HepG2 (cell line): Measurements from ENCODE around the gene IPCEF1. TPM values are rescaled to one million over a fixed set of nuclear protein-coding genes. Genes with fewer than 3 reads are reported as not detected.
A peak's percentile ranks its signal among the peaks of the same experiment; 100 is the strongest.

Experiments
- EHMT2 ChIP-seq: fragments of 200-600 bp; sonication (generic); IDR thresholded peaks from 2 replicates; pipeline ENCODE4 v1.7.0; 2017; ENCODE audit warnings: antibody characterized with exemption, low read depth, low read length, borderline replicate concordance
- ELF1 ChIP-seq: sonication (generic); formaldehyde crosslinking; IDR thresholded peaks from 2 replicates; pipeline ENCODE4 v1.4.0; 2020; ENCODE audit warnings: missing genetic modification reagents
- ETV5 ChIP-seq: IDR thresholded peaks from 2 replicates; pipeline ENCODE4 v1.6.1; 2018; ENCODE audit warnings: missing biosample characterization, missing genetic modification reagents, inconsistent platforms, borderline replicate concordance
- HMG20A ChIP-seq: IDR thresholded peaks from 2 replicates; pipeline ENCODE4 v1.6.1; 2016; ENCODE audit warnings: borderline replicate concordance
- IRX3 ChIP-seq: sonication (generic); formaldehyde crosslinking; IDR thresholded peaks from 2 replicates; pipeline ENCODE4 v1.8.1; 2023; ENCODE audit warnings: mild to moderate bottlenecking, low read depth, missing genetic modification reagents, borderline replicate concordance
- KLF16 ChIP-seq, 2 experiments: sonication (generic) in 1 of 2; formaldehyde crosslinking in 1 of 2; IDR thresholded peaks; 2 replicates each; pipeline versions ENCODE4 v1.6.1 to v1.8.0; 2016 to 2023; ENCODE audit warnings: missing genetic modification reagents in 2 of 2, missing compliant biosample characterization in 1 of 2
- NFYB ChIP-seq: sonication (generic); formaldehyde crosslinking; IDR thresholded peaks from 2 replicates; pipeline ENCODE4 v1.4.0; 2020; ENCODE audit warnings: missing genetic modification reagents
- NKX3-1 ChIP-seq: sonication (generic); formaldehyde crosslinking; IDR thresholded peaks from 2 replicates; pipeline ENCODE4 v1.5.0; 2020; ENCODE audit warnings: missing genetic modification reagents
- SIN3A ChIP-seq: IDR thresholded peaks from 2 replicates; pipeline ENCODE4 v1.6.1; 2011; ENCODE audit warnings: low read depth, mild to moderate bottlenecking, control low read depth, low read length, borderline replicate concordance
- SMC3 ChIP-seq: IDR thresholded peaks from 2 replicates; pipeline ENCODE4 v1.6.1; 2011; ENCODE audit warnings: low read length, improper control_type of control experiment
- SOX5 ChIP-seq: IDR thresholded peaks from 2 replicates; pipeline ENCODE4 v1.6.1; 2016; ENCODE audit warnings: borderline replicate concordance
- SRF ChIP-seq: IDR thresholded peaks from 2 replicates; pipeline ENCODE4 v1.6.1; 2011; ENCODE audit warnings: mild to moderate bottlenecking, low read depth, low read length, moderate library complexity
- STAG1 ChIP-seq: sonication (generic); formaldehyde crosslinking; IDR thresholded peaks from 2 replicates; pipeline ENCODE4 v1.4.0; 2020; ENCODE audit warnings: missing genetic modification reagents
- ZBTB3 ChIP-seq: sonication (generic); formaldehyde crosslinking; IDR thresholded peaks from 2 replicates; pipeline ENCODE4 v1.4.0; 2020; ENCODE audit warnings: low read depth, mild to moderate bottlenecking, moderate library complexity, missing genetic modification reagents, borderline replicate concordance
- ZBTB38 ChIP-seq: sonication (generic); formaldehyde crosslinking; IDR thresholded peaks from 2 replicates; pipeline ENCODE4 v1.5.1; 2020; ENCODE audit warnings: mild to moderate bottlenecking, missing genetic modification reagents
- ZNF138 ChIP-seq: sonication (generic); formaldehyde crosslinking; IDR thresholded peaks from 2 replicates; pipeline ENCODE4 v1.5.0; 2020; ENCODE audit warnings: mild to moderate bottlenecking, low read depth, missing genetic modification reagents
- ZNF232 ChIP-seq: sonication (generic); formaldehyde crosslinking; IDR thresholded peaks from 2 replicates; pipeline ENCODE4 v1.4.0; 2020; ENCODE audit warnings: missing genetic modification reagents, borderline replicate concordance
- ZNF253 ChIP-seq: sonication (generic); formaldehyde crosslinking; IDR thresholded peaks from 2 replicates; pipeline ENCODE4 v1.8.0; 2022; ENCODE audit warnings: mild to moderate bottlenecking, missing genetic modification reagents, borderline replicate concordance
- ZNF34 ChIP-seq: sonication (generic); formaldehyde crosslinking; IDR thresholded peaks from 2 replicates; pipeline ENCODE4 v1.4.0; 2020; ENCODE audit warnings: mild to moderate bottlenecking, missing genetic modification reagents, borderline replicate concordance
- ZNF430 ChIP-seq: sonication (generic); formaldehyde crosslinking; IDR thresholded peaks from 2 replicates; pipeline ENCODE4 v1.9.0; 2021; ENCODE audit warnings: mild to moderate bottlenecking, missing genetic modification reagents
- ZNF556 ChIP-seq: sonication (generic); formaldehyde crosslinking; IDR thresholded peaks from 2 replicates; pipeline ENCODE4 v1.4.0; 2020; ENCODE audit warnings: mild to moderate bottlenecking, missing genetic modification reagents, borderline replicate concordance
- ZNF709 ChIP-seq: sonication (generic); formaldehyde crosslinking; IDR thresholded peaks from 2 replicates; pipeline ENCODE4 v1.5.0; 2020; ENCODE audit warnings: mild to moderate bottlenecking, missing genetic modification reagents
- ZNF749 ChIP-seq: sonication (generic); formaldehyde crosslinking; IDR thresholded peaks from 2 replicates; pipeline ENCODE4 v1.8.0; 2022; ENCODE audit warnings: mild to moderate bottlenecking, missing genetic modification reagents, moderate library complexity, borderline replicate concordance
- polyA plus RNA-seq, 8 experiments: library from polyadenylated mRNA; depleted of rRNA in 3 of 8; stranded (reverse) in 7 of 8; unstranded in 1 of 8; fragments of >200 nt; fragmentation: Illumina TruSeq in 4 of 8; extraction: Trizol in 4 of 8; gene quantifications; 2 replicates each; pipeline versions ENCODE4 v1.2.1 to v1.2.3, GENCODE V29; 2011 to 2016; ENCODE audit warnings: low read depth in 4 of 8, missing spikeins in 1 of 8, mixed read lengths in 1 of 8; ENCODE audit not compliant: insufficient read depth in 1 of 8
- total RNA-seq, 5 experiments: library from RNA; depleted of rRNA; stranded (reverse); fragments of >200 nt; fragmentation: Illumina TruSeq; extraction: Trizol; gene quantifications; 2 replicates each; pipeline ENCODE4 v1.2.3, GENCODE V29; 2016; ENCODE audit warnings: low read depth in 1 of 5
- TF ChIP-seq, protein P1 (sequence below): sonication (generic); formaldehyde crosslinking; IDR thresholded peaks from 2 replicates; pipeline ENCODE4 v1.5.1; 2020; ENCODE audit warnings: mild to moderate bottlenecking, moderate library complexity, missing genetic modification reagents
- TF ChIP-seq, protein P2 (sequence below): sonication (generic); formaldehyde crosslinking; IDR thresholded peaks from 2 replicates; pipeline ENCODE4 v1.5.1; 2020; ENCODE audit warnings: mild to moderate bottlenecking, missing genetic modification reagents, moderate library complexity
- TF ChIP-seq, protein P3 (sequence below): sonication (generic); formaldehyde crosslinking; IDR thresholded peaks from 2 replicates; pipeline ENCODE4 v1.5.1; 2020; ENCODE audit warnings: missing genetic modification reagents, mild to moderate bottlenecking, borderline replicate concordance
- TF ChIP-seq, protein P4 (sequence below): sonication (generic); formaldehyde crosslinking; IDR thresholded peaks from 2 replicates; pipeline ENCODE4 v1.8.0; 2022; ENCODE audit warnings: mild to moderate bottlenecking, missing genetic modification reagents, moderate library complexity

Gene IPCEF1
- total and polyA plus RNA-seq, 2 of the 13 experiments (the other 11 are each of a cell fraction or from before 2014, with no cell fraction given), result 0.03 TPM; not detected in 1

DNA sequence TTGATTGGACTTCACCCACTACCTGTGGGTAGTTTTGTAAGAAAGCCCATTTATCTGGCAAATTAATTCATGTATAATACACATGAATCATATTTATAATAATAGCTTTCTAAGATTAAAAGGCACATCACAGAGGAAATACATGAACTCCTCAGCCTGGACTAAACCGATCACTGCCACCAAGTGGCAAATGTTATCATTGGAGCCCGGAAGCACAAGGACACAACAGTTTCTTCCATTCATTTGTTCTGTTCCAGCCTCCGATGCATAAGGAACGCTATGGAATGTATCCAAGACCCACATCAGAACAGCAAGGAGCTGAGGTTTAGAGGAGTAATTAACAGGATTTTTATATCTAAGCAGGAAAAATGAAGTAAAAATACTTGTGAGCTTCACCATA, 13.9 kb upstream of the IPCEF1 start (continued):
- TF ChIP-seq ZNF253 (CRISPR knock-in tag) (no peak), ZNF34 (CRISPR knock-in tag) (no peak), EHMT2 (no peak), NKX3-1 (CRISPR knock-in tag) (no peak), ZBTB3 (CRISPR knock-in tag) (no peak), ELF1 (CRISPR knock-in tag) (0 out of 2 replicates have a peak, but pooled peaks have one; percentile 27), ZNF749 (CRISPR knock-in tag) (no peak), STAG1 (CRISPR knock-in tag) (peak; percentile 52), HMG20A (CRISPR knock-in tag) (no peak), ZNF430 (CRISPR knock-in tag) (no peak), SRF (no peak), ZBTB38 (CRISPR knock-in tag) (no peak), ZNF138 (CRISPR knock-in tag) (no peak), SOX5 (CRISPR knock-in tag) (no peak), KLF16 (CRISPR knock-in tag; IDR thresholded peaks at IDR 0.05) (no peak), IRX3 (CRISPR knock-in tag) (no peak), NFYB (CRISPR knock-in tag) (no peak), ZNF709 (CRISPR knock-in tag) (no peak), SIN3A (no peak), SMC3 (peak; percentile 23; the same call in 1 of the 2 replicates), ZNF232 (CRISPR knock-in tag) (no peak), ZNF556 (no peak), ETV5 (peak; percentile 48; the same call in 1 of the 2 replicates)
- TF ChIP-seq, protein P1, sequence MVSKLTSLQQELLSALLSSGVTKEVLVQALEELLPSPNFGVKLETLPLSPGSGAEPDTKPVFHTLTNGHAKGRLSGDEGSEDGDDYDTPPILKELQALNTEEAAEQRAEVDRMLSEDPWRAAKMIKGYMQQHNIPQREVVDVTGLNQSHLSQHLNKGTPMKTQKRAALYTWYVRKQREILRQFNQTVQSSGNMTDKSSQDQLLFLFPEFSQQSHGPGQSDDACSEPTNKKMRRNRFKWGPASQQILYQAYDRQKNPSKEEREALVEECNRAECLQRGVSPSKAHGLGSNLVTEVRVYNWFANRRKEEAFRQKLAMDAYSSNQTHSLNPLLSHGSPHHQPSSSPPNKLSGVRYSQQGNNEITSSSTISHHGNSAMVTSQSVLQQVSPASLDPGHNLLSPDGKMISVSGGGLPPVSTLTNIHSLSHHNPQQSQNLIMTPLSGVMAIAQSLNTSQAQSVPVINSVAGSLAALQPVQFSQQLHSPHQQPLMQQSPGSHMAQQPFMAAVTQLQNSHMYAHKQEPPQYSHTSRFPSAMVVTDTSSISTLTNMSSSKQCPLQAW (CRISPR knock-in tag), result no peak
- TF ChIP-seq, protein P2, sequence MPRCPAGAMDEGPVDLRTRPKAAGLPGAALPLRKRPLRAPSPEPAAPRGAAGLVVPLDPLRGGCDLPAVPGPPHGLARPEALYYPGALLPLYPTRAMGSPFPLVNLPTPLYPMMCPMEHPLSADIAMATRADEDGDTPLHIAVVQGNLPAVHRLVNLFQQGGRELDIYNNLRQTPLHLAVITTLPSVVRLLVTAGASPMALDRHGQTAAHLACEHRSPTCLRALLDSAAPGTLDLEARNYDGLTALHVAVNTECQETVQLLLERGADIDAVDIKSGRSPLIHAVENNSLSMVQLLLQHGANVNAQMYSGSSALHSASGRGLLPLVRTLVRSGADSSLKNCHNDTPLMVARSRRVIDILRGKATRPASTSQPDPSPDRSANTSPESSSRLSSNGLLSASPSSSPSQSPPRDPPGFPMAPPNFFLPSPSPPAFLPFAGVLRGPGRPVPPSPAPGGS (CRISPR knock-in tag), result no peak
- TF ChIP-seq, protein P3, sequence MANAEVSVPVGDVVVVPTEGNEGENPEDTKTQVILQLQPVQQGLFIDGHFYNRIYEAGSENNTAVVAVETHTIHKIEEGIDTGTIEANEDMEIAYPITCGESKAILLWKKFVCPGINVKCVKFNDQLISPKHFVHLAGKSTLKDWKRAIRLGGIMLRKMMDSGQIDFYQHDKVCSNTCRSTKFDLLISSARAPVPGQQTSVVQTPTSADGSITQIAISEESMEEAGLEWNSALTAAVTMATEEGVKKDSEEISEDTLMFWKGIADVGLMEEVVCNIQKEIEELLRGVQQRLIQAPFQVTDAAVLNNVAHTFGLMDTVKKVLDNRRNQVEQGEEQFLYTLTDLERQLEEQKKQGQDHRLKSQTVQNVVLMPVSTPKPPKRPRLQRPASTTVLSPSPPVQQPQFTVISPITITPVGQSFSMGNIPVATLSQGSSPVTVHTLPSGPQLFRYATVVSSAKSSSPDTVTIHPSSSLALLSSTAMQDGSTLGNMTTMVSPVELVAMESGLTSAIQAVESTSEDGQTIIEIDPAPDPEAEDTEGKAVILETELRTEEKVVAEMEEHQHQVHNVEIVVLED, result no peak
- TF ChIP-seq, protein P4, sequence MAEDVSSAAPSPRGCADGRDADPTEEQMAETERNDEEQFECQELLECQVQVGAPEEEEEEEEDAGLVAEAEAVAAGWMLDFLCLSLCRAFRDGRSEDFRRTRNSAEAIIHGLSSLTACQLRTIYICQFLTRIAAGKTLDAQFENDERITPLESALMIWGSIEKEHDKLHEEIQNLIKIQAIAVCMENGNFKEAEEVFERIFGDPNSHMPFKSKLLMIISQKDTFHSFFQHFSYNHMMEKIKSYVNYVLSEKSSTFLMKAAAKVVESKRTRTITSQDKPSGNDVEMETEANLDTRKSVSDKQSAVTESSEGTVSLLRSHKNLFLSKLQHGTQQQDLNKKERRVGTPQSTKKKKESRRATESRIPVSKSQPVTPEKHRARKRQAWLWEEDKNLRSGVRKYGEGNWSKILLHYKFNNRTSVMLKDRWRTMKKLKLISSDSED (CRISPR knock-in tag), result no peak
